Fibroblast of upper back skin (primary cell): ENCODE results near the gene PPP1CA.
"Not testable (repeated sequence)": the region's sequence is repeated elsewhere in the genome, so short reads cannot be mapped to it uniquely, and the experiment has no call there.

Experiments used
- DNase-seq: peaks from one replicate; pipeline ENCODE4 v3.0.0-alpha.2; 2013

The PPP1CA gene

GRCh38 chr11:67416416-67417335 lies 15.0 kb upstream of the PPP1CA start:
- DNase-seq = no peak

DNA sequence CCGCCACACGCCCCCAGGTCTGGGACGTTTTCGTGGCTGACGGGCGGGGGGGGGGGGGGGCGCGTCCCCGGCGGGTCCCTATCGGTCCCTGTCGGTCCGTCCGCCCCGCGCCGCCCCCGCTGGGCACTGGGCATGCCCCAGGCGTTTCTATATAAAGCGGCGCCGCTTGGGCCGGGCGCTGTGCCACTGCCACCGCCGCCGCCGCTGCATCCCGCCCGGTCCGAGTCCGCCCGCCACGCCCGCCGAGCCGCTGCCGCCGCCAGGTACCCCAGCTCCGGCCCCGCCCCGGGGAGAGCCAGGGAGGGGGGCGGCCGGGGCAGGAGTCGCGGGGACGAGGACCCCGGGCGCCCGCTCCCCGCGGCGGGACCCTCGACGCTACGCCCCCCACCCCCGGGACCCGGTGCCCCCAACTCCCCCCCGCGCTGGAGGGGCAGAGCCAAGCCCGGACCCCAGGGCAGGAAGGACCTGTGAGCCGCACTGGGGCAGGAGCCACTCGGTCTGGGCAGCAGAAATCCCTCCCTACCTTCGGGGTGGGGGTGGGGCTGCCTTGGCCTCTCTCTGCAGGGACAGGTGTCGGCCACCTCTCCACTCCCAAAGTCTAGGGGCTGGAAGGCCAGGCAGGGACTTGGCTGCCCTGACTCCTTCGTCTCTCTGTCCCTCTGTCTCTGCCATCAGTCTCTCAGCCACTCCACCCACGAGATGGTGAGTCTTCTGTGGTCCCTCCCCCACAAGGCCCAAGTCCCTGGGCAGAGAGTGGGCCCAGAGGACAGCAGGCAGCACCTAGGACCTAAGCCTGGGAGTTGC lies 14.0 kb upstream of the PPP1CA start, which contains the start of gene CARNS1:
Gene CARNS1, plus strand, starts transcription at position 178 of the 804 bp plus-strand sequence. Its CDS starts 522 bp downstream, at position 700.
- no peak for DNase-seq

- DNase-seq = no peak
Measured at GRCh38 chr11:67413266-67413849, 11.7 kb upstream of the PPP1CA start.

- DNase-seq = no peak
Measured at GRCh38 chr11:67412495-67413179, 11.0 kb upstream of the PPP1CA start.

DNA sequence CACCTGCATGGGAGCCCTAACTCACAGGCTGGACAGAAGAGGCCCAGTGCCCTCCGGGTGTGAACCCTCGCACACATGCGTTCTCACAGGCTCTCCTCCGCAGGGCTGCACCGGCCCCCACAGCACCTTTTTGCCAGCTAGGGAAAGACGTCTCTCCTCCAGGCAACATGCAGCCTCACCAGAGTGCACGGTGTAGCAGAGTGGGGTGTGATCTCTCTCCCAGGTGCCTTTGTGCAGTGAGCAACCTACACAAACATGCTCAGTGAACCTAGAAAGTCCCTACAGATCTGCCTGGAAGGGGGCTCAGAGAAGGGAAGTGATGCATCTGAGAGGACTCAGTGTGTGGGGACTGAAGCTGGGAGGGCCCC lies 10.1 kb upstream of the PPP1CA start:
- no peak for DNase-seq

GRCh38 chr11:67410984-67411784 lies 9.5 kb upstream of the PPP1CA start:
- DNase-seq = no peak

- no peak for DNase-seq
Measured at GRCh38 chr11:67410369-67410831, 8.7 kb upstream of the PPP1CA start.

DNA sequence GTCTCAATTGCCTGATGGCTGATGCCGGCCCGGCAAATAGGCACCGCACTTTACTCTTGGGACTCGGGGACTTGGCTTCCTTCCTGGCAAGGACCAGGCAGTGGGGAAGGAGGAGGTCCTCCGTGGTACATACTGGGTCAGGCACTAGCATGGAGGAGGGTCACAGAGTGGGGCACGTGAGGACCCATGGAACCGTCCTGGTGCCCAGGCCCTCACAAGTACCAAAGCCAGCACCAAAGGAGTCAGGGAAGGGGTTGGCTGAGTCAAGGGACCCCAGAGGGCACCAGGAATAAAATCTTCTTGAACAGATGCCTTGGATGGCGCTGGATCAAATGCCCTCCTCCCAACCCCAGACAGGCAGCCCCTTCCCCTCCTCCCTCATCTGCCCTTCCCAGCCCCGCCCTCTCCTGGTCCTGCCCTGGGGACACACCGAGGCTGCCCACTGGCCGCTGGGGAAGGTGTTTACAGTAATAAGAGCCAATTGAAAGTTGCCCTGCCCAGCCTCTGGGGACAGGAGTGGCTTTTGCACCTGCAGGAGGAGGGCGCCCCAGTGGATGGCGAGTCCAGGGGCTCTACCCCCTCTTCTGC lies 8.2 kb upstream of the PPP1CA start:
- no peak for DNase-seq

GRCh38 chr11:67409261-67409666 lies 7.6 kb upstream of the PPP1CA start:
- DNase-seq = no peak

DNA sequence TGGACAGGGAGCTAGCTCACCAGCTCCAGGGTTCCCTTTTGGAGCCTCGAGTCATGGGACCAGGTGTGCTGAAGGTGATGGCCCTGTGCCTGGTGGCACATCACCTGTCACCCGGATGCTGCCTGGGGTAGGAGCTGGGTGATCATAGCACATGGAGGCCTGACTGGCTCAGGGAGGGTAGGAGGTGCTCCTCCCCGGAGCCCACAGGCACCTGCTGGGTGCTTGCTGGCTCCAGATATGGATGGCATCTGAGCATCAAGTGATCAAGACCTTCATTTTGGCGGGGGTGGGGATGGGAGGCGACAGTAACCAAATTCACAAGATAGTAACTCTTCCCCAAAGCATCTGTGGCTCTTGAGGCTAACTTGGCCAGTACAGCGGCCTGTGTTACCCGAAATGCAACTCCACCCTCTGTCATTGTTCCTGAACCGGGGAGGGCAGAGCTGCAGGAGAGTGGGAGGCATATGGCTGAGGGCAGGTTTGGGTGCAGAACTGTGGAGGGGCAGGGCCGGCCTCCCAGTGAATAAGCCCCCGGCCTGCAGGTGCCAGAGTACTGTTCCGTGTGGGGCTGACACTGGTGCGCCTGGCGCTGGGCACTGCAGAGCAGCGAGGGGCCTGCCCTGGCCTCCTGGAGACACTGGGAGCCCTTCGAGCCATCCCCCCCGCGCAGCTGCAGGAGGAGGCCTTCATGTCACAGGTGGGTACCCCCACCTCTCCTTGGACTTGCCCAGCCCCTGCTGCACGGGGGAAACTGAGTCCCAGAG lies 7.0 kb upstream of the PPP1CA start:
- no peak for DNase-seq

GRCh38 chr11:67407688-67408163 lies 6.1 kb upstream of the PPP1CA start:
- DNase-seq = no peak

- DNase-seq = no peak
Measured at GRCh38 chr11:67406969-67407687, 5.5 kb upstream of the PPP1CA start.

- no peak for DNase-seq
Measured at GRCh38 chr11:67406420-67406968, 4.8 kb upstream of the PPP1CA start.

DNA sequence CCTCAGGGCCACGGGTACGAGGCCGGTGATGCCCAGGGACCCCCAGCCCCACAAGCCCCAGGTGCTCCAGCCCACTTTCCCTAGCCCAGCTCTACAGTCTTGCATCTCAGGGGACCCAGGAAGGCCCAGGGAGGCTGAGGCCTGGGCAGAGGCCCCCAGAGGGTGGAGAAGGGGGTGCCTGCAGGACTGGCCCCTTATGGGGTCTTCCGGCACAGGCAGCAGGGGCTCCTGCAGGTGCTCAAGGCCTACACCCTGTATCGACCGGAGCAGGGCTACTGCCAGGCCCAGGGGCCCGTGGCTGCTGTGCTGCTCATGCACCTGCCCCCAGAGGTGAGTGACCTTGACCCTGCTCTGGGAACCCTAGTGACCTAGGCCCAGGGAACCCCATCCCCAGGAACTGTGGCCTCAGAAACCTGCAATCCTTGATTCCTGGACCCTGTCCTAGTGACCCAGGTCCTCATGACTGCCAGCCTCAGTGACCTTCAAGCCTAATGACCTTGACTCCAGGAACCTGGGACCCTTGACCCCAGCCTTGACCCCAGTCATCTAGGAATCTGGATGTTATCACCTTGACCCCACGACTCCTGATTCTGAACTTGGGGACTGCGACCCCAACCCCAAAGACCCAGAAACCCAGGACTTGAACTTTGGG lies 4.2 kb upstream of the PPP1CA start:
- DNase-seq = no peak

GRCh38 chr11:67405196-67405567 lies 3.5 kb upstream of the PPP1CA start:
- no peak for DNase-seq

DNA sequence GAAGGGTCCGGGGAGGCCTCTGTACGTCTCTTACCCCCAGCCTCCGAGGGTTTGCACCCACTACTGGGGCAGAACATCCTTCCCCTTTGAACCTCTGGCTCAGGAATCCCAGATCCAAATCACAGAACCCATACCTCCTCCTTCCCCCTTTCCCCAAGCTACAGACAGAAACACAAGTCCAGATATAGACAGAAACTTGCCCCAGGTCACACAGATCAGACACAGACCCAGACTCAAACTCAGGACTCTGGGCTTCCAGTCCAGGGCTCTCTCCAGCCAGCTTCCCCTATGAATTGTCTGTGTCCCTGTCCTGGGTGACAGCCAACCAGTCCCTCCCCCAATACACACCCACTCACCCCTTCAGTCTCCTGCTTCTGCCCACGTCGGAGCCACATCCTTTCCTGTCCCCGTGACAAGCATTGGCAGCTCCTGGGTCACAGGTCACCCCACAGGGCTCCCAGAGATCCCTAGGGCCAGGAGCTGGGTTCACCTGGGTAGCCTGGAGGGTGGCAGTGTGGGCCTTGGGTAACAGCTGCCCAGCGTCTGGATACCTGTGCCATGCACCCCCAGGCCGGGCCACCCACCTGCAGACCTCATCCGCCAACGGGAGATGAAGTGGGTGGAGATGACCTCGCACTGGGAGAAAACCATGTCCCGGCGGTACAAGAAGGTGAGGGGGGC lies 3.0 kb upstream of the PPP1CA start:
- no peak for DNase-seq

DNA sequence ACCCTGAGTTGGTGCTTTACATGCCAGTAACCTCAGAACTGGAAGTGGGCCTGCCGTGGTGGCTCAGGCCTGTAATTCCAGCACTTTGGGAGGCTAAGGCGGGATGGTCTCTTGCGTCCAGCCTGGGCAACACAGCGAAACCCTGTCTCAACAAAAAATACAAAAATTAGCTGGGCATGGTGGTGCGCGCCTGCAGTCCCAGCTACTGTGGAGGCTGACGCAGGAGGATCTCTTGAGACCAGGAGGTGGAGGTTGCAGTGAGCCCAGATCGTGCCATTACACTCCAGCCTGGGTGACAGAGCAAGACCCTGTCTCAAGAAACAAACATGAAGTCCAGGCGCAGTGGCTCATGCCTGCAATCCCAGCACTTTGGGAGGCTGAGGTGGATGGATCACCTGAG lies 1.4 kb upstream of the PPP1CA start:
- not testable (repeated sequence) for DNase-seq

DNA sequence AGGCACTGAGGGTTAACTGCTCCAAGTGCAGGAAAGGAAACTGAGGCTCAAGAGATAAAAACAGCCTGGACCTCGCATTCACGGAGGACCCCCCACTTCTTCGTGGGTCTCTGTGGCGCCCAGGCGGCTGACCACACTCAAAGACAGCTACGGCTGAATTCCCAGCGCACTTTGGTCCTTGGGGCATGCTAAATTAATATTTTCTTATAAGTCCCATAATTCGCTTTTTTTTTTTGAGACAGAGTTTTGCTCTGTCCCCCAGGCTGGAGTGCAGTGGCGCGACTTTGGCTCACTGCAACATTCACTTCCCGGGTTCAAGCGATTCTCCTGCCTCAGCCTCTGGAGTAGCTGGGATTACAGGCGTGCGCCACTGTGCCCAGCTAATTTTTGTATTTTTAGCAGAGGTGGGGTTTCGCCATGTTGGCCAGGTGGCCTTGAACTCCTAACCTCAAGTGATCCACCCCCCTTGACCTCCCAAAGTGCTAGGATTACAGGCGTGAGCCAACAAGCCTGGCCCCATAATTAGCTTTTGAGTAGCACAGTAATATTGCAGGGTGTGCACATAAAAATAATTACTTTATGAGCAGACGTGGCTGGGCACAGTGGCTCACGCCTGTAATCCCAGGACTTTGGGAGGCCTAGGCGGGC lies 658 bp upstream of the PPP1CA start:
- DNase-seq = not testable (repeated sequence)
